ENCODE results near the gene TPST1.

The TPST1 gene

DNA sequence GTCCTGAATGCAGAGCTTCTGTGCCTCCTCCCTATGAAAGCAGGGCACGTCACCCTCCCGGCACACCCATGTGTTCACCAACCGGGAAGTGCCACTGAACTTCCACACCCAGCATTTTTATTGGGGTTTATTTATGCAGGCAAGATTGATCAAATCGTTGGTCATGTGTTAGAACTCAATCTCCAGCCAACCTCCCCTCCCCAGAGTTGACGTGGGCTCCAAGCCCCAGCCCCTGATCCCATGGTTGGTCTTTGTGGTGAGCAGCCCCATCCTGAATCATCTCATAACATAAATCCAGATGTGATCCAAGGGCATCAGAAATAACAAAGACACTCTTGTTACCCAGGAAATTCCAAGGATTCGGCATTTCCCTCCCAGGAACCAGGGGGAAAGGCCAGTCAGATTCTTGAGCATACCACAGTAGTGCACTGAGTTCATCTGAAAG is 151.2 kb downstream of the TPST1 start:
- no peak for TF ChIP-seq EGR1 (IDR thresholded peaks at IDR 0.05)
- TF ChIP-seq FOXM1 (IDR thresholded peaks at IDR 0.05; ENCODE audit: borderline replicate concordance, low read depth) = no peak
- TF ChIP-seq NFIC (IDR thresholded peaks at IDR 0.05) = no peak
- no peak for TF ChIP-seq USF1 (IDR thresholded peaks at IDR 0.05)
- TF ChIP-seq ZBTB7A (IDR thresholded peaks at IDR 0.05; ENCODE audit: low read depth) = no peak
- no peak for TF ChIP-seq TAF1 (IDR thresholded peaks at IDR 0.05; ENCODE audit: low read depth)
- TF ChIP-seq EP300 (IDR thresholded peaks at IDR 0.05; ENCODE audit: borderline replicate concordance) = no peak
- TF ChIP-seq TEAD4 (IDR thresholded peaks at IDR 0.05) = no peak
- TF ChIP-seq RAD21 (IDR thresholded peaks at IDR 0.05; ENCODE audit: low read depth) = no peak
- TF ChIP-seq CREB1 (IDR thresholded peaks at IDR 0.05; ENCODE audit: low read depth) = no peak
- no peak for TF ChIP-seq TCF12 (IDR thresholded peaks at IDR 0.05; ENCODE audit: low read depth)
- no peak for TF ChIP-seq MAX (IDR thresholded peaks at IDR 0.05)

- no peak for TF ChIP-seq TCF12 (IDR thresholded peaks at IDR 0.05; ENCODE audit: low read depth)
Measured at GRCh38 chr7:66357087-66357486, 152.0 kb downstream of the TPST1 start.

- TF ChIP-seq TEAD4 (IDR thresholded peaks at IDR 0.05) (no peak), TCF12 (IDR thresholded peaks at IDR 0.05; ENCODE audit: low read depth) (no peak), EGR1 (IDR thresholded peaks at IDR 0.05) (no peak), ZBTB7A (IDR thresholded peaks at IDR 0.05; ENCODE audit: low read depth) (no peak), FOXM1 (IDR thresholded peaks at IDR 0.05; ENCODE audit: borderline replicate concordance, low read depth) (no peak), EP300 (IDR thresholded peaks at IDR 0.05; ENCODE audit: borderline replicate concordance) (no peak)
- TF ChIP-seq, protein P1, sequence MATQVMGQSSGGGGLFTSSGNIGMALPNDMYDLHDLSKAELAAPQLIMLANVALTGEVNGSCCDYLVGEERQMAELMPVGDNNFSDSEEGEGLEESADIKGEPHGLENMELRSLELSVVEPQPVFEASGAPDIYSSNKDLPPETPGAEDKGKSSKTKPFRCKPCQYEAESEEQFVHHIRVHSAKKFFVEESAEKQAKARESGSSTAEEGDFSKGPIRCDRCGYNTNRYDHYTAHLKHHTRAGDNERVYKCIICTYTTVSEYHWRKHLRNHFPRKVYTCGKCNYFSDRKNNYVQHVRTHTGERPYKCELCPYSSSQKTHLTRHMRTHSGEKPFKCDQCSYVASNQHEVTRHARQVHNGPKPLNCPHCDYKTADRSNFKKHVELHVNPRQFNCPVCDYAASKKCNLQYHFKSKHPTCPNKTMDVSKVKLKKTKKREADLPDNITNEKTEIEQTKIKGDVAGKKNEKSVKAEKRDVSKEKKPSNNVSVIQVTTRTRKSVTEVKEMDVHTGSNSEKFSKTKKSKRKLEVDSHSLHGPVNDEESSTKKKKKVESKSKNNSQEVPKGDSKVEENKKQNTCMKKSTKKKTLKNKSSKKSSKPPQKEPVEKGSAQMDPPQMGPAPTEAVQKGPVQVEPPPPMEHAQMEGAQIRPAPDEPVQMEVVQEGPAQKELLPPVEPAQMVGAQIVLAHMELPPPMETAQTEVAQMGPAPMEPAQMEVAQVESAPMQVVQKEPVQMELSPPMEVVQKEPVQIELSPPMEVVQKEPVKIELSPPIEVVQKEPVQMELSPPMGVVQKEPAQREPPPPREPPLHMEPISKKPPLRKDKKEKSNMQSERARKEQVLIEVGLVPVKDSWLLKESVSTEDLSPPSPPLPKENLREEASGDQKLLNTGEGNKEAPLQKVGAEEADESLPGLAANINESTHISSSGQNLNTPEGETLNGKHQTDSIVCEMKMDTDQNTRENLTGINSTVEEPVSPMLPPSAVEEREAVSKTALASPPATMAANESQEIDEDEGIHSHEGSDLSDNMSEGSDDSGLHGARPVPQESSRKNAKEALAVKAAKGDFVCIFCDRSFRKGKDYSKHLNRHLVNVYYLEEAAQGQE (IDR thresholded peaks at IDR 0.05; ENCODE audit: low read depth) = no peak
Measured at GRCh38 chr7:66359656-66360211, 154.6 kb downstream of the TPST1 start.

DNA sequence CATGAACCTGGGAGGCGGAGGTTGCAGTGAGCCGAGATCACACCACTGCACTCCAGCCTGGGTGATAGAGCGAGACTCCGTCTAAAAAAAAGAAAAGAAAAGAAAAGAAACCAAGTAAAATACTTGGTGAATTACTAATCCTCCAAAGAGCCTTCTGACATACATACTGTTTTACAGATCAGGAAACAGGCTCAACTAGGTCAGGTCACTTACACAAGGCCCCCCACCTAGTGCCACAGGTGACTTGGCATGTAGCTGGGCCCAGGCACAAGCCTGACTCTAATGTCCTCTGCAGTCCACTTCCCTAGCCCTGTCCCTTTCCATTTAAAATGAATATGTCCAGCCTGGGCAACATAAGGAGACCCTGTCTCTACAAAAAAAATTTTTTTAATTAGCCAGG is 157.0 kb downstream of the TPST1 start:
- no peak for TF ChIP-seq ZBTB7A (IDR thresholded peaks at IDR 0.05; ENCODE audit: low read depth)
- no peak for TF ChIP-seq TCF12 (IDR thresholded peaks at IDR 0.05; ENCODE audit: low read depth)
- no peak for TF ChIP-seq TEAD4 (IDR thresholded peaks at IDR 0.05)
- TF ChIP-seq RAD21 (IDR thresholded peaks at IDR 0.05; ENCODE audit: low read depth) = no peak
- TF ChIP-seq TAF1 (IDR thresholded peaks at IDR 0.05; ENCODE audit: low read depth) = no peak
- TF ChIP-seq USF1 (IDR thresholded peaks at IDR 0.05) = no peak
- no peak for TF ChIP-seq FOXM1 (IDR thresholded peaks at IDR 0.05; ENCODE audit: borderline replicate concordance, low read depth)
- no peak for TF ChIP-seq CEBPB (IDR thresholded peaks at IDR 0.05)
- TF ChIP-seq CREB1 (IDR thresholded peaks at IDR 0.05; ENCODE audit: low read depth) = no peak
- TF ChIP-seq YY1 (IDR thresholded peaks at IDR 0.05; ENCODE audit: low read depth) = no peak
- TF ChIP-seq NFIC (IDR thresholded peaks at IDR 0.05) = no peak
- TF ChIP-seq, protein P1 (IDR thresholded peaks at IDR 0.05; ENCODE audit: low read depth) = no peak
- no peak for TF ChIP-seq EP300 (IDR thresholded peaks at IDR 0.05; ENCODE audit: borderline replicate concordance)
- no peak for TF ChIP-seq MAX (IDR thresholded peaks at IDR 0.05)
- TF ChIP-seq EGR1 (IDR thresholded peaks at IDR 0.05) = no peak

DNA sequence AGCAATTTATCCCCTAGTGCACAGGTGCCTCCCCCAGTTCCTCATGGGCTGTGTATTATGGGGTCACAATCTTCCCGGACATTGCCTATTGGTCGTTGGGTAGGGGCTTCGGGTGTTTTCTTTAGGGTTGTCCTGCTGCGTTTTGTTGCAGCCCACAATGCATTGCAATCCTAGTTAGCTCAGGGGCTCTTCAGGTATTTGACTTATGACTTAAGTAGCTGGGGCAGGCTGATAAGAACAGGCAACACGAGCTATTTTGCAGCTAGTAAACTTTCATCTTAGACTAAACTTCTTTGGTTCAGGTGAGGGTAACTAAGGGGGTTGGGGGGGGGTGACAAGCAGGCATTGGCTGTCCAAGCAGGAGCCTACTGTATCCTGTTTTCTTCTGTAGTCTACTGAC is 158.5 kb downstream of the TPST1 start:
- no peak for TF ChIP-seq CREB1 (IDR thresholded peaks at IDR 0.05; ENCODE audit: low read depth)
- TF ChIP-seq YY1 (IDR thresholded peaks at IDR 0.05; ENCODE audit: low read depth) = no peak
- TF ChIP-seq CEBPB (IDR thresholded peaks at IDR 0.05) = no peak
- TF ChIP-seq TAF1 (IDR thresholded peaks at IDR 0.05; ENCODE audit: low read depth) = no peak
- TF ChIP-seq ZBTB7A (IDR thresholded peaks at IDR 0.05; ENCODE audit: low read depth) = no peak
- TF ChIP-seq NFIC (IDR thresholded peaks at IDR 0.05) = no peak
- TF ChIP-seq FOXM1 (IDR thresholded peaks at IDR 0.05; ENCODE audit: borderline replicate concordance, low read depth) = no peak
- no peak for TF ChIP-seq TEAD4 (IDR thresholded peaks at IDR 0.05)
- TF ChIP-seq EGR1 (IDR thresholded peaks at IDR 0.05) = no peak
- TF ChIP-seq MAX (IDR thresholded peaks at IDR 0.05) = no peak
- no peak for TF ChIP-seq EP300 (IDR thresholded peaks at IDR 0.05; ENCODE audit: borderline replicate concordance)
- TF ChIP-seq, protein P1 (IDR thresholded peaks at IDR 0.05; ENCODE audit: low read depth) = no peak
- TF ChIP-seq TCF12 (IDR thresholded peaks at IDR 0.05; ENCODE audit: low read depth) = no peak

Data from Ishikawa (cell line).